ENCODE measurements around the gene GNAO1. TPM values are rescaled to one million over a fixed set of nuclear protein-coding genes. Genes with fewer than 3 reads are reported as not detected.
A peak's percentile ranks its signal among the peaks of the same experiment; 100 is the strongest.

GNAO1 gene
- polyA plus RNA-seq, 1 experiment = 0.01 TPM

DNA sequence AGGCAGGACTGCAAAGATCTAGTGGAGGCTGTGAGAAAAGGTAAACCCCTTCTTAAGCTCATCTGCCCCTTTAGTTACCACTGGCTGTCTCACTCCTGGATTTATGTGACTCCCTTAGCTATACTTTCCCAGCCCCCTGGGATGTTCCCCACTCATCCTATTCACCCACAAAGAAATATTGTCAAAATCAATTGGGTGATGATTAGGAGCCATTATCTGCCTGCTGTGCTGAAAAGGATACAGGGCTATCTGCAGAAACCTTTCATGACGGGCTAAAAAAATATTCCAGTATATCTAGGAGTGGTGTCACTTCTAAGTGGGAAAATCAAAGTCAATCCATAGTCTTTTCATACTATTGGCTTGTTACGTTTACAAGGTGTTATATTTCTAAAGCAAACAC lies 8.0 kb upstream of the GNAO1 start:
- Histone ChIP-seq H3K27me3 (ENCODE audit: control insufficient read depth, insufficient read depth, low read length) (no peaks in the 10 kb centered on the region), H3K4me3 (ENCODE audit: low read depth, low read length) (no peak overlapping the region), H3K9me3 (ENCODE audit: control insufficient read depth, insufficient read depth, low read length) (no peaks in the 10 kb centered on the region), H3K27ac (ENCODE audit: low read depth, low read length) (no peak overlapping the region)
- ChIA-PET CTCF (no interaction called here), POLR2A (no interaction called here)
- no peak for DNase-seq (ENCODE audit: low read depth, low spot score)
- TF ChIP-seq, protein P1, sequence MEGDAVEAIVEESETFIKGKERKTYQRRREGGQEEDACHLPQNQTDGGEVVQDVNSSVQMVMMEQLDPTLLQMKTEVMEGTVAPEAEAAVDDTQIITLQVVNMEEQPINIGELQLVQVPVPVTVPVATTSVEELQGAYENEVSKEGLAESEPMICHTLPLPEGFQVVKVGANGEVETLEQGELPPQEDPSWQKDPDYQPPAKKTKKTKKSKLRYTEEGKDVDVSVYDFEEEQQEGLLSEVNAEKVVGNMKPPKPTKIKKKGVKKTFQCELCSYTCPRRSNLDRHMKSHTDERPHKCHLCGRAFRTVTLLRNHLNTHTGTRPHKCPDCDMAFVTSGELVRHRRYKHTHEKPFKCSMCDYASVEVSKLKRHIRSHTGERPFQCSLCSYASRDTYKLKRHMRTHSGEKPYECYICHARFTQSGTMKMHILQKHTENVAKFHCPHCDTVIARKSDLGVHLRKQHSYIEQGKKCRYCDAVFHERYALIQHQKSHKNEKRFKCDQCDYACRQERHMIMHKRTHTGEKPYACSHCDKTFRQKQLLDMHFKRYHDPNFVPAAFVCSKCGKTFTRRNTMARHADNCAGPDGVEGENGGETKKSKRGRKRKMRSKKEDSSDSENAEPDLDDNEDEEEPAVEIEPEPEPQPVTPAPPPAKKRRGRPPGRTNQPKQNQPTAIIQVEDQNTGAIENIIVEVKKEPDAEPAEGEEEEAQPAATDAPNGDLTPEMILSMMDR (IDR thresholded peaks at IDR 0.05; ENCODE audit: low read depth, low read length) = no peak

DNA sequence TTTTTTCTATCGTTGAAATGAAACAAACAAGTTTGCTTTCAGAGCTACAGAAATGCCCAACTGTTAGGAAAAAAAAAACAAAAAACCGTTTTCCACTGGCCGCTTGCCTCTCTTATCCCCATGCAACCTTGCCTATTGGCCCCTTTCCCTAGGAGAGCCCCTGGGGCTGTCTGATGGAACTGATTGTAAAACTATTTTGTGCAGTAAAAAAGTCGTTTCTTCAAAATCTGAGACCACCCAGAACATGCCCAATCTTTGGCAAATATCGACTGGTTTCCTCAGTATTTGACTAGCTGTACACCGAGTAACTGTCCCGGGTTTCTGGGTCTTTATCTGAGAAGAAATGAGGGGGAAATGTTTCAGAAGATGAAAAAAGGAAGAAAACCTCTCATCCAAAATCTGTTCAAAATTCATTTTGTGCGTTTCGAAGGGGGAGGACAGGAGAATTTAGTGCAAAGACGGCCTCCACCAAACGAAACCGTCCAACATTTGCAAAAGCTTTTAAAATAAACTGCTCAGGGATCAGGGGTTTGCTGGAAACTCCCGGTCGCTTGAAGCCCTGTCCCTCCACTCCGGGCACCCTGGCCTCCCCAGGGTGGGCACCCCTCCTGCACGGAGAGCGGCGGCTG lies 1.1 kb upstream of the GNAO1 start:
- Histone ChIP-seq H3K9me3 (ENCODE audit: control insufficient read depth, insufficient read depth, low read length) (no peaks in the 10 kb centered on the region; the same call in 1 of the 2 replicates), H3K4me3 (ENCODE audit: low read depth, low read length) (peak overlapping the region; percentile 56), H3K27ac (ENCODE audit: low read depth, low read length) (no peak overlapping the region), H3K27me3 (ENCODE audit: control insufficient read depth, insufficient read depth, low read length) (peaks cover 52% of the 10 kb centered on the region)
- DNase-seq (ENCODE audit: low read depth, low spot score) = no peak
- POLR2A ChIA-PET = no interaction called here
- CTCF ChIA-PET = interaction anchor here (0.6 to 1.0 kb wide), 2 partner anchors 128 to 129 kb away, joined by 3 read pairs; no protein-coding TSS in a partner anchor
- TF ChIP-seq, protein P1 (IDR thresholded peaks at IDR 0.05; ENCODE audit: low read depth, low read length) = no peak

DNA sequence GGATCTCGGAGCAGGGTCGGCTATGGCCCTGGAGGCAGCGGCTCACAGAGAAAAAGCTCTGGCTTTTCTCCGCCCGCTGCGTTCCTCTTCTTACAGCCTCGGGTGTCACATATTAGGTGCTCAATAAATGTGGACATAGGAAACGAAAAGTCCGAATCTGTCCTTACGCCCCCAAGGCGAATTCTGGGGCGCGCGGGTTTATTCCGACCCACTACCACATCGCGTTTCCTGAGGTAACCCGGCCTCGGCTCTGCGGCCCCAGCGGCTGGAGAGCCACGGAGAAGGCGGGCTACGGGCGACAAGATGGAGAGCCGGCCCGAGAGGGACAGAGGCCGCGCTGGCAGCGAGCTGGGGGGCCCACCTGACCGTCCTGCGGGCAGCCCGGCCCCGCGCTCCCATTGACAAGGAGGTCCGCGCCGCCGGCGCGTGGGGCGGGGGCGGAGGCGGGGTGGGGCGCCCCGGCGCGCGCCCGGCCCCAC lies 573 bp upstream of the GNAO1 start:
- ChIA-PET POLR2A (no interaction called here), CTCF (no interaction called here)
- peaks cover 57% of the 10 kb centered on the region for H3K27me3 ChIP-seq (ENCODE audit: control insufficient read depth, insufficient read depth, low read length)
- H3K4me3 ChIP-seq (ENCODE audit: low read depth, low read length) = peak overlapping the region; percentile 56
- no peaks in the 10 kb centered on the region; the same call in 1 of the 2 replicates for H3K9me3 ChIP-seq (ENCODE audit: control insufficient read depth, insufficient read depth, low read length)
- no peak for DNase-seq (ENCODE audit: low read depth, low spot score)
- H3K27ac ChIP-seq (ENCODE audit: low read depth, low read length) = no peak overlapping the region
- TF ChIP-seq, protein P1 (IDR thresholded peaks at IDR 0.05; ENCODE audit: low read depth, low read length) = no peak

- Histone ChIP-seq H3K27ac (ENCODE audit: low read depth, low read length) (no peak overlapping the region), H3K9me3 (ENCODE audit: control insufficient read depth, insufficient read depth, low read length) (no peaks in the 10 kb centered on the region; the same call in 1 of the 2 replicates), H3K4me3 (ENCODE audit: low read depth, low read length) (peak overlapping the region; percentile 56; the same call in 1 of the 2 replicates), H3K27me3 (ENCODE audit: control insufficient read depth, insufficient read depth, low read length) (peaks cover 57% of the 10 kb centered on the region)
- CTCF ChIA-PET = no interaction called here
- POLR2A ChIA-PET = interaction anchor here (0.7 kb wide), 1 partner anchor 92 kb away, joined by 3 read pairs; no protein-coding TSS in a partner anchor
- no peak for DNase-seq (ENCODE audit: low read depth, low spot score)
- TF ChIP-seq, protein P1 (IDR thresholded peaks at IDR 0.05; ENCODE audit: low read depth, low read length) = no peak
Observed at GRCh38 chr16:56191835-56192634, 746 bp downstream of the GNAO1 start.

GRCh38 chr16:56192635-56192945 lies 1.3 kb downstream of the GNAO1 start:
- Histone ChIP-seq H3K9me3 (ENCODE audit: control insufficient read depth, insufficient read depth, low read length) (no peaks in the 10 kb centered on the region; the same call in 1 of the 2 replicates), H3K27ac (ENCODE audit: low read depth, low read length) (no peak overlapping the region), H3K27me3 (ENCODE audit: control insufficient read depth, insufficient read depth, low read length) (peaks cover 61% of the 10 kb centered on the region), H3K4me3 (ENCODE audit: low read depth, low read length) (no peak overlapping the region)
- no peak for DNase-seq (ENCODE audit: low read depth, low spot score)
- TF ChIP-seq, protein P1 (IDR thresholded peaks at IDR 0.05; ENCODE audit: low read depth, low read length) = no peak
- CTCF ChIA-PET = no interaction called here
- POLR2A ChIA-PET = no interaction called here

Data from AG04450 (cell line).